Activated gamma-delta T cell treated with anti-CD3 and anti-CD28 coated beads, Interleukin-2, amount 50 U/mL, for 16 hours (primary cell): ENCODE measurements around the gene OR6C70.
"Not testable (repeated sequence)": the region's sequence is repeated elsewhere in the genome, so short reads cannot be mapped to it uniquely, and the experiment has no call there.

Experiments
- DNase-seq: peaks from one replicate; pipeline ENCODE4 v3.0.0-alpha.2; 2020; ENCODE audit warnings: low read depth

Gene OR6C70

GRCh38 chr12:55470088-55470829 is at the start of gene OR6C70:
Gene OR6C70, minus strand, starts transcription at chr12:55470138. Its CDS starts 0 bp downstream, at chr12:55470138.
- no peak for DNase-seq

- no peak for DNase-seq
Measured at GRCh38 chr12:55516391-55516790, 46.5 kb upstream of the OR6C70 start.

- no peak for DNase-seq
Measured at GRCh38 chr12:55515696-55516095, 45.8 kb upstream of the OR6C70 start.

GRCh38 chr12:55501601-55502000 is 31.7 kb upstream of the OR6C70 start:
- DNase-seq, result no peak

- DNase-seq, result no peak
Measured at GRCh38 chr12:55499810-55500252, 29.9 kb upstream of the OR6C70 start.

GRCh38 chr12:55499231-55499630 is 29.3 kb upstream of the OR6C70 start:
- DNase-seq, result no peak

- DNase-seq, result no peak
Measured at GRCh38 chr12:55495490-55495889, 25.6 kb upstream of the OR6C70 start.

GRCh38 chr12:55492078-55492477 is 22.1 kb upstream of the OR6C70 start, which contains the start of gene OR6C68:
Gene OR6C68, plus strand, starts transcription at chr12:55492378. Its CDS starts 0 bp downstream, at chr12:55492378.
- DNase-seq, result no peak

- DNase-seq, result not testable (repeated sequence)
Measured at GRCh38 chr12:55484284-55484683, 14.3 kb upstream of the OR6C70 start.

GRCh38 chr12:55479136-55479535 is 9.2 kb upstream of the OR6C70 start:
- DNase-seq, result not testable (repeated sequence)

GRCh38 chr12:55472264-55472663 is 2.3 kb upstream of the OR6C70 start:
- no peak for DNase-seq

GRCh38 chr12:55469291-55469690 is 647 bp downstream of the OR6C70 start:
- no peak for DNase-seq

GRCh38 chr12:55467836-55468235 is 2.1 kb downstream of the OR6C70 start:
- no peak for DNase-seq

- DNase-seq, result not testable (repeated sequence)
Measured at GRCh38 chr12:55464926-55465325, 5.0 kb downstream of the OR6C70 start.

GRCh38 chr12:55448825-55449224 is 21.1 kb downstream of the OR6C70 start:
- no peak for DNase-seq

- no peak for DNase-seq
Measured at GRCh38 chr12:55446326-55446725, 23.6 kb downstream of the OR6C70 start.

GRCh38 chr12:55445357-55445756 is 24.6 kb downstream of the OR6C70 start:
- DNase-seq, result no peak

GRCh38 chr12:55443776-55444175 is 26.2 kb downstream of the OR6C70 start, which contains the start of gene OR6C2:
Gene OR6C2, plus strand, starts transcription at chr12:55444076. Its CDS starts 8,138 bp downstream, at chr12:55452214.
- DNase-seq, result no peak

GRCh38 chr12:55441233-55441632 is 28.7 kb downstream of the OR6C70 start:
- not testable (repeated sequence) for DNase-seq

- DNase-seq, result no peak
Measured at GRCh38 chr12:55428331-55429243, 41.4 kb downstream of the OR6C70 start.

- DNase-seq, result no peak
Measured at GRCh38 chr12:55425954-55426353, 44.0 kb downstream of the OR6C70 start, which contains the start of gene OR6C76. Gene OR6C76, plus strand, starts transcription at chr12:55426254. Its CDS starts 0 bp downstream, at chr12:55426254.

- DNase-seq, result no peak
Measured at GRCh38 chr12:55420307-55420962, 49.5 kb downstream of the OR6C70 start.
